GM12872 (cell line): Measurements from ENCODE around the gene SEMA3B.

Experiments used
- TF ChIP-seq, protein P1 (sequence below): IDR thresholded peaks from 3 replicates; pipeline ENCODE4 v1.5.1; 2011; ENCODE audit warnings: low read depth, mild to moderate bottlenecking, low read length, moderate library complexity; ENCODE audit not compliant: insufficient read depth

Gene SEMA3B

DNA sequence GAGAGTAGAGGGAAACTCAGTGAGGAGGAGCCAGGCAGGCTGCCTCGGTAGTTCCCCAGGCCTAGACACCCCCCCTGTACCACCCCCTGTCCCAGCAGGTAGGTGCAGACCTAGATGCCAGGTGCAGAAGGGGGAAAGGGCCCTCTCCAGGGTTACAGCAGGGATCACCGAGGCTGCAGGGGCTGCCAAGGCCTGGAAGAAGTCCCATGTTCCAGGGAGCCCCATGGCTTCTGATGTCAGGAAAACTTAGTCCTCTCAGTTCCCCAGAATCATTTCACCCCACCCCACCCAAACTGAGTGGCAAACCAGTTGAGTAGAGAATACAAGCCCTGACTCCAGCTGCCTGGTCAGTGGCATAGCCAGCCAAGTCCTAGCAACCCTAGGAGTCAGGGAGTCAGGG is 7.4 kb upstream of the SEMA3B start:
- TF ChIP-seq, protein P1, sequence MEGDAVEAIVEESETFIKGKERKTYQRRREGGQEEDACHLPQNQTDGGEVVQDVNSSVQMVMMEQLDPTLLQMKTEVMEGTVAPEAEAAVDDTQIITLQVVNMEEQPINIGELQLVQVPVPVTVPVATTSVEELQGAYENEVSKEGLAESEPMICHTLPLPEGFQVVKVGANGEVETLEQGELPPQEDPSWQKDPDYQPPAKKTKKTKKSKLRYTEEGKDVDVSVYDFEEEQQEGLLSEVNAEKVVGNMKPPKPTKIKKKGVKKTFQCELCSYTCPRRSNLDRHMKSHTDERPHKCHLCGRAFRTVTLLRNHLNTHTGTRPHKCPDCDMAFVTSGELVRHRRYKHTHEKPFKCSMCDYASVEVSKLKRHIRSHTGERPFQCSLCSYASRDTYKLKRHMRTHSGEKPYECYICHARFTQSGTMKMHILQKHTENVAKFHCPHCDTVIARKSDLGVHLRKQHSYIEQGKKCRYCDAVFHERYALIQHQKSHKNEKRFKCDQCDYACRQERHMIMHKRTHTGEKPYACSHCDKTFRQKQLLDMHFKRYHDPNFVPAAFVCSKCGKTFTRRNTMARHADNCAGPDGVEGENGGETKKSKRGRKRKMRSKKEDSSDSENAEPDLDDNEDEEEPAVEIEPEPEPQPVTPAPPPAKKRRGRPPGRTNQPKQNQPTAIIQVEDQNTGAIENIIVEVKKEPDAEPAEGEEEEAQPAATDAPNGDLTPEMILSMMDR = no peak

DNA sequence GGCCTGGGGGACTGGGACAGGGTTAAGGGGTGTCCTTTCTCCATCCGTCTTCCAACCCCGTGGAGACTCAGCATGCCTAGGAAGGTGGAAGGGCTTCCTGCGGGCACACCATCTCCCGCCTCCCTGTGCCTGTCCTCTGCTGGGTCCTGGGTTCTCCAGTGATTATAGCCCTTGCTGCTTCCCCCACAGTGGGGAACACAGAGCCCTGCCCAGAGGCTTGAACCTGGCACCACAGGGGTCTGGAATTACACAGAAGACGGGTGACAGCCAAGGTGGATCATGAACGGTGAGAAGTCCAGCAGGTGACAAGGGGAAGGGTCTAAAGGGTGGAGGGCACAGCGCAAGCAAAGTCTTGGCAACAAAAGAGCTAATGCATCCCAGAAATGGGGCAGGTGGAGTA is 6.2 kb upstream of the SEMA3B start:
- TF ChIP-seq, protein P1 = no peak

DNA sequence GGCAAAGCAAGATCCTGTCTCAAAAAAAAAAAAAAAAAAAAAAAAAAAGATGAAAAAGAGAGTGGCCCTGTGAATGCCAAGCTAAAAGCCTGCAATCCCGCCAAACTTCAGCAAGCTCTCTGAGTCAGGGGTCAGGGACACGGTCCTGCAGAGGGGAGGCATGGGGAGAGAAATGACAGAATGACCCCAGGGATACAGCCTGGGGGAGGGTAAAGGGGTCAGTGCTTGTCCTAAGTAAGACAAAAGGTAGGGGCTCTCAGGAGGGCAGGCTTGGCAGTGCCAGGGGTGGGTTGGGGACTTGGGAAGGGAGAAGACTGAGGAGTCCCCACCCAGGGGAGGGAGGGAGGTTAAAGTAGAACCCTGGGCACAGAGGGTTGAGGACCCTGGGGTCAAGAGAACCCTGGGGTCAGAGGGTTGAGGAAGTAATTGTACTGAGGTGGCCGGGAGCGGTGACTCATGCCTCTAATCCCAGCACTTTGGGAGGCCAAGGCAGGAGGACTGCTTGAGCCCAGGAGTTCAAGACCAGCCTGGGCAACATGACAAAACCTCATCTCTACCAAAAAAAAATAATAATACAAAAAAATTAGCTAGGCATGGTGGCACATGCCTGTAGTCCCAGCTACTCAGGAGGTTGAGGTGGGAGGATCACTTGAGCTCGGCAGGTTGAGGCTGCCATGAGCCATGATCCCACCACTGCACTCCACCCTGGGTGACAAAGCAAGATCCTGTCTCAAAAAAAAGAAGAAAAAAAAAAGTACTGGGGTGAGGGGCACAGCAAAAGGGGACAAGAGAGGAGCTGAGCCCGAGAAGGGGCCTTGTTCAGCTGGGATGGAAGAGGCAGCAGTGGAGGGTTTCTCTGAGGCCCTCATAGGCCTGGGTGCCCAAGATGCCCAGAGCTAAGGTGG is 5.2 kb upstream of the SEMA3B start:
- TF ChIP-seq, protein P1 = no peak

DNA sequence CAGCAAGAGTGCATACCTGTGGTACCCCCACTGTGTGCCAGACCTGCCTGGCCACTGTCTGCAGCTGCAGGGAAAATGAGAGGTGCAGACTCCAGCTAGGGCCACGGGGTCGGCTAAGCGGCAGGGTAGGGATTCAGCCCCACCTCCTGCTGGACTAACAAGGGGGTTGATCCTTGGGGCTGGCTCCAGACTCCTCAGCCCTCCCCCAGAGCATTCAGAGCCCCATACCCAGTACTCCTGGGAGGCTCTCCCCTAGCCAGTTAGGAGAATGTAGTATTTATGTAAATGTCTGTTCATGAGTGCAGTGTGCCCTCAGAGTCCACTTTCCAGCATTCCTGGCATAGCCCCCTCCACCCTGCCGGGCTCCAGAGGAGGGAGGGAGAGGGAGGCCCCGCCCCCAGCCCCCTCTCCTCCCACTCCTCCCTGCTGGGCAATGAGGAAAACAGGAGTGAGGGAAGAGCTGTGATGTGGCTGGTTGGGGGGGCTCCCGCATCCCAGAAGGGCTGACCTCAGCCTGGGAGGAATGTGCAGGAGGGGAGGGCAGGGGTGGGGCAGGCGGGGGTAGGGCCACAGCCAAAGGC is 4.5 kb upstream of the SEMA3B start:
- TF ChIP-seq, protein P1 = no peak

DNA sequence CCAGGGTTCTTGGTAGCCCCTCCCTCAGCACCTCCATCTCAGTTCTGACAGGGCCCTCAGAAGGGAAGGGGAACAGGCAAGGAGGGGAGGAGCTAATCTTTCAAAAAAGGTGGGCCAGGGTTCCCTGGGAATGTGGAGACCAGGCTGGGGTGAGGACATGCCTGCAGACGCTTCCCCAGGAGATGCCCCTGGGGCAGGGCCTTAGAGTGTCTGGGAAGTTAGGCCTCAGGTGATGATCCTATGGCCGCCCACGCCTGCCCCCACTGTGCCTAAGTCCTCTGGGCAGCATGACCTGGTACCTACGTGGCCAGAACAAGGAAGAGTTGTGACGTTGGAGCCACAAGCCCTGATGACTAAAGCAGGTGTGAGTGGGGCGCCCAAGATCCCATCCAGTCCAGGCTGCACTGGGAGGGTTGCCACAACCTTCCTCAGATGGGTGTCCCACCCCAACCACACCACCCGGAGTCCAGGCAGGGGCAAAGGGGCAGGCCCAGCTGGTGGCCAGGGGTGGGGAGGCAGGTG is 3.9 kb upstream of the SEMA3B start:
- TF ChIP-seq, protein P1 = no peak

DNA sequence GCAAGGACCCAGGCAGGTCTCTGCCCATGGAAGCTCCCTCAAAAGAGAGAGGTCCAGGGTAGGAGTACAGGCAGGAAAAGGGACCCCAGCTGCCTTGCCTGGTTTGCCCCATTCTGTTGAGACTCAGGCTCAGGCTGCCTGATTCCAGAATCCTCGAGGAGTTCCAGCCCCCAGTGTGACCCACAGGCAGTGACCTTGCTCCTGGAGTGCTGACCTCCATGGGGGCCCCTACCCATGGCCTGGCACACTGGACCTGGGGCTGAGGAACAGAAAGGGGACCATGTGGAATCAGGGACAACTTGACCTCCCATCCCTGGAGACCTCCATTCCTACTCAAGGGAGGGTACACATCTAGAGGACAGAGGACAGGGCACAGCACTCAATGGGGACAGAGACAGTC is 3.4 kb upstream of the SEMA3B start:
- TF ChIP-seq, protein P1 = no peak

DNA sequence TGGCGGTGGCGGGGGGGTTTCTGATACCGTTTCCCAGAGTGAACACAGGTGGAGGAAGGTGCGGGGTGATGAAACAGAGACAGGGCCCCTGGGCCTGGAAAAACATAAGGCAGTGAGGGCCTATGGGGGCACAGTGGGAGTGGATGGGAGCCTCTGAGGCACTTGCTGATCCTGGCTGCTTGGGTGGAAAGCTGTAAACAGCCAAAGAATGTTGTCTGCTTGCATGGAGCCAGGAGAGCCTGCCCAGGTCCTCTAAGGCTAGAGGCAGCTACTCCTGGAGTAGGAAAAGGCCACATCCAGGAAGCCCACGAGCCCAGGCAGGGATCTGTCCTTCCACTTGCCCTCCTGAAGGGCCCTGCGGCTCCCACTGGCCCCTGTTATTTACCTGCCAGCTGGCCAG is 2.9 kb upstream of the SEMA3B start:
- TF ChIP-seq, protein P1 = no peak
